Right cardiac atrium (tissue), 5 donors: ENCODE measurements around the gene DST. TPM values are rescaled to one million over a fixed set of nuclear protein-coding genes. Genes with fewer than 3 reads are reported as not detected.

Source experiments
- ATAC-seq, 2 donors: fragments of 200-7000 bp; cut with Tn5 transposase; one replicate each; pipeline versions ENCODE4 v1.8.0 to v1.9.1; 2020; ENCODE audit warnings: moderate library complexity in 2 of 2, mild to moderate bottlenecking in 1 of 2
- DNase-seq, 3 donors: peaks; one replicate each; pipeline ENCODE4 v3.0.0-alpha.2; 2020
- H3K27ac ChIP-seq: one replicate; pipeline ENCODE4 v1.5.1; 2013; ENCODE audit warnings: mild to moderate bottlenecking, low read length, control low read depth, moderate library complexity
- H3K27me3 ChIP-seq: one replicate; pipeline ENCODE4 v1.6.1; 2013; ENCODE audit not compliant: control insufficient read depth, insufficient read depth
- H3K4me1 ChIP-seq: one replicate; pipeline ENCODE4 v1.6.1; 2013; ENCODE audit warnings: low read length; ENCODE audit not compliant: control insufficient read depth, insufficient read depth
- H3K4me3 ChIP-seq: one replicate; pipeline ENCODE4 v1.5.1; 2013; ENCODE audit warnings: low read length, control low read depth
- H3K9me3 ChIP-seq: one replicate; pipeline ENCODE4 v1.6.1; 2013; ENCODE audit warnings: low read length; ENCODE audit not compliant: control insufficient read depth
- WGBS: extraction: QIAGEN DNeasy Blood & Tissue Kit; methylation state at CpG from one replicate; pipeline ENCODE4 v1.1.7; 2013; 5-methylcytosine and 5-hydroxymethylcytosine counted together
- intact Hi-C, 4 donors: fragments of 100-400 bp; cut with DNase I; formaldehyde crosslinking; loops; one replicate each; pipeline versions ENCODE4 v1.11.0 to v1.14.0; 2022 to 2023
- polyA plus RNA-seq: library from polyadenylated mRNA; stranded (reverse); fragments of 200-250 nt; gene quantifications from one replicate; pipeline ENCODE4 v1.2.3, GENCODE V29; 2013
- total RNA-seq, 4 donors: library from RNA; stranded (reverse); fragmentation: NEBNext Ultra II Directional; extraction: Animal tissue kit (Norgen Biotek cat#: 25700); gene quantifications; one replicate each; pipeline ENCODE4 v1.2.1, GENCODE V29; 2021
- donor health status: healthy with polysubstance abuse.
- donor health status: DM: no; HTN: yes; CAD: no.
- donor health status: DM: no; HTN: no; CAD: no.
- donor health status: DM: no; HTN: yes; CAD: no; lungs with severe emphysema.
- donor health status: DM: yes; HTN: yes; CAD: no.

DST gene
- total and polyA plus RNA-seq, 5 donors: 148 to 308 (median 204) TPM

GRCh38 chr6:56594699-56595098, 48.0 kb downstream of the DST start:
- no peaks in the 10 kb centered on the region for H3K27me3 ChIP-seq
- peaks cover 2% of the 10 kb centered on the region for H3K4me1 ChIP-seq
- no peak overlapping the region for H3K4me3 ChIP-seq
- no peak overlapping the region for H3K27ac ChIP-seq
- ATAC-seq (peak in 1 of 2 donors; percentile 20), DNase-seq (peak in 1 of 3 donors; percentile 45)
- no peaks in the 10 kb centered on the region for H3K9me3 ChIP-seq
- intact Hi-C loops: loop anchor here (2.0 to 10.0 kb wide), 6 partner anchors 120 to 242 kb away; no protein-coding TSS in a partner anchor

GRCh38 chr6:56593801-56594318, 48.8 kb downstream of the DST start:
- no peak overlapping the region for H3K27ac ChIP-seq
- WGBS: 68% methylated on average over 5 of the region's 5 CpGs
- intact Hi-C loops: loop anchor here (2.0 to 10.0 kb wide), 6 partner anchors 119 to 241 kb away; no protein-coding TSS in a partner anchor

GRCh38 chr6:56582236-56582635, 60.5 kb downstream of the DST start:
- H3K4me1 ChIP-seq: no peaks in the 10 kb centered on the region
- DNase-seq: no peak
- no peaks in the 10 kb centered on the region for H3K9me3 ChIP-seq
- intact Hi-C loops: no loop called here
- WGBS: 92% methylated on average over 3 of the region's 3 CpGs
- ATAC-seq: no peak
- H3K4me3 ChIP-seq: no peak overlapping the region
- H3K27me3 ChIP-seq: no peaks in the 10 kb centered on the region
- H3K27ac ChIP-seq: no peak overlapping the region

More at GRCh38 chr6:56593801-56594318, 48.8 kb downstream of the DST start:
- H3K9me3 ChIP-seq: no peaks in the 10 kb centered on the region
- DNase-seq (no peak), ATAC-seq (peak; percentile 45 to 59)
- H3K27me3 ChIP-seq: no peaks in the 10 kb centered on the region
- no peak overlapping the region for H3K4me3 ChIP-seq
- peaks cover 2% of the 10 kb centered on the region for H3K4me1 ChIP-seq

- Histone ChIP-seq H3K4me3 (no peak overlapping the region), H3K4me1 (no peaks in the 10 kb centered on the region), H3K27ac (no peak overlapping the region), H3K9me3 (no peaks in the 10 kb centered on the region), H3K27me3 (no peaks in the 10 kb centered on the region)
- WGBS: 64% methylated on average over 4 of the region's 4 CpGs
- DNase-seq (no peak), ATAC-seq (no peak)
- intact Hi-C loops: no loop called here
Measured at GRCh38 chr6:56581296-56581925, 61.3 kb downstream of the DST start.

GRCh38 chr6:56580271-56580670, 62.4 kb downstream of the DST start:
- no peaks in the 10 kb centered on the region for H3K4me1 ChIP-seq
- intact Hi-C loops: no loop called here
- no peaks in the 10 kb centered on the region for H3K27me3 ChIP-seq
- no peak overlapping the region for H3K4me3 ChIP-seq
- DNase-seq (no peak), ATAC-seq (no peak)
- H3K9me3 ChIP-seq: no peaks in the 10 kb centered on the region
- no peak overlapping the region for H3K27ac ChIP-seq
- WGBS: 97% methylated on average over 5 of the region's 5 CpGs

- H3K27ac ChIP-seq: no peak overlapping the region
- DNase-seq (no peak), ATAC-seq (no peak)
- no peaks in the 10 kb centered on the region for H3K4me1 ChIP-seq
- H3K9me3 ChIP-seq: no peaks in the 10 kb centered on the region
- WGBS: 89% methylated on average over 2 of the region's 2 CpGs
- H3K27me3 ChIP-seq: no peaks in the 10 kb centered on the region
- intact Hi-C loops: no loop called here
- no peak overlapping the region for H3K4me3 ChIP-seq
Measured at GRCh38 chr6:56579155-56579851, 63.4 kb downstream of the DST start.

- ATAC-seq (no peak), DNase-seq (no peak)
- H3K4me1 ChIP-seq: no peaks in the 10 kb centered on the region
- no peaks in the 10 kb centered on the region for H3K9me3 ChIP-seq
- intact Hi-C loops: no loop called here
- H3K4me3 ChIP-seq: no peak overlapping the region
- H3K27ac ChIP-seq: no peak overlapping the region
- WGBS: 87% methylated on average over 3 of the region's 3 CpGs
- H3K27me3 ChIP-seq: no peaks in the 10 kb centered on the region
Measured at GRCh38 chr6:56575736-56576135, 67.0 kb downstream of the DST start.

- intact Hi-C loops: loop anchor here in 1 of 4 donors (5.0 kb wide), 1 partner anchor 212 kb away; no protein-coding TSS in a partner anchor
- 77% methylated on average over 2 of the region's 2 CpGs for whole genome bisulfite sequencing
- H3K27ac ChIP-seq: no peak overlapping the region
- ATAC-seq (no peak), DNase-seq (no peak)
- H3K27me3 ChIP-seq: no peaks in the 10 kb centered on the region
- no peak overlapping the region for H3K4me3 ChIP-seq
- H3K4me1 ChIP-seq: no peaks in the 10 kb centered on the region
- no peaks in the 10 kb centered on the region for H3K9me3 ChIP-seq
Measured at GRCh38 chr6:56574292-56574691, 68.4 kb downstream of the DST start.

GRCh38 chr6:56573624-56574023, 69.1 kb downstream of the DST start:
- H3K27ac ChIP-seq: no peak overlapping the region
- intact Hi-C loops: loop anchor here in 1 of 4 donors (5.0 kb wide), 1 partner anchor 211 kb away; no protein-coding TSS in a partner anchor

GRCh38 chr6:56572788-56573471, 69.8 kb downstream of the DST start:
- intact Hi-C loops: loop anchor here in 1 of 4 donors (5.0 kb wide), 1 partner anchor 211 kb away; no protein-coding TSS in a partner anchor
- 56% methylated on average over 3 of the region's 3 CpGs for WGBS
- H3K4me1 ChIP-seq: no peaks in the 10 kb centered on the region
- no peak overlapping the region for H3K4me3 ChIP-seq
- H3K27ac ChIP-seq: no peak overlapping the region
- no peak for DNase-seq
- no peaks in the 10 kb centered on the region for H3K9me3 ChIP-seq
- no peaks in the 10 kb centered on the region for H3K27me3 ChIP-seq
- ATAC-seq: no peak

More at GRCh38 chr6:56573624-56574023, 69.1 kb downstream of the DST start:
- no peak for DNase-seq
- ATAC-seq: no peak
- Histone ChIP-seq H3K4me3 (no peak overlapping the region), H3K4me1 (no peaks in the 10 kb centered on the region), H3K27me3 (no peaks in the 10 kb centered on the region), H3K9me3 (no peaks in the 10 kb centered on the region)
- 24% methylated on average over 2 of the region's 2 CpGs for WGBS

GRCh38 chr6:56571605-56572004, 71.1 kb downstream of the DST start:
- H3K4me1 ChIP-seq: no peaks in the 10 kb centered on the region

More at GRCh38 chr6:56571605-56572004, 71.1 kb downstream of the DST start:
- Histone ChIP-seq H3K9me3 (no peaks in the 10 kb centered on the region), H3K27ac (no peak overlapping the region), H3K4me3 (no peak overlapping the region), H3K27me3 (no peaks in the 10 kb centered on the region)
- intact Hi-C loops: loop anchor here in 1 of 4 donors (5.0 kb wide), 1 partner anchor 209 kb away; no protein-coding TSS in a partner anchor
- 91% methylated on average over 4 of the region's 4 CpGs for WGBS
- ATAC-seq: no peak
- no peak for DNase-seq
